SK-N-SH (cell line): ENCODE data around the gene CDC42BPG. TPM values are rescaled to one million over a fixed set of nuclear protein-coding genes. Genes with fewer than 3 reads are reported as not detected.

Experiments used
- CTCF ChIA-PET: fragments of 300-600, 350-600 bp; formaldehyde crosslinking; extraction: SDS; loops from one replicate; lab custom pipeline; 2021; lab: Yijun Ruan, JAX
- POLR2A ChIA-PET: fragments of 350-600 bp; sonication (Branson Sonifier 250); formaldehyde crosslinking; extraction: SDS; loops from one replicate; lab custom pipeline; 2020; ENCODE audit warnings: antibody characterized with exemption, inconsistent platforms; lab: Yijun Ruan, JAX
- DNase-seq: peaks from one replicate; pipeline ENCODE4 v3.0.0; 2012
- H2AFZ ChIP-seq: fragments of 200-600 bp; sonication (generic); 2 replicates; pipeline ENCODE4 v1.8.1; 2016; ENCODE audit warnings: antibody characterized with exemption, mild to moderate bottlenecking, low read depth
- H3F3A ChIP-seq: fragments of 200-600 bp; sonication (generic); replicated peaks from 2 replicates; pipeline ENCODE3; 2016; ENCODE audit warnings: antibody characterized with exemption, mild to moderate bottlenecking; ENCODE audit not compliant: insufficient read depth
- H3K27ac ChIP-seq, 2 experiments: fragments of 200-500 bp in 1 of 2; fragments of 200-600 bp in 1 of 2; sonication (Bioruptor generic) in 1 of 2; sonication (generic), shearing (Covaris generic) in 1 of 2; 2 replicates each; pipeline versions ENCODE4 v1.5.1 to v1.6.1; 2014 to 2016; ENCODE audit warnings: low read depth in 2 of 2, inconsistent platforms in 1 of 2, low read length in 1 of 2, mild to moderate bottlenecking in 1 of 2, mixed read lengths in 1 of 2
- H3K27me3 ChIP-seq: fragments of 200-600 bp; sonication (generic), shearing (Covaris generic); 2 replicates; pipeline ENCODE4 v1.6.1; 2016; ENCODE audit warnings: mixed run types; ENCODE audit not compliant: insufficient read depth
- H3K36me3 ChIP-seq, 2 experiments: fragments of 200-500 bp in 1 of 2; fragments of 200-600 bp in 1 of 2; sonication (Bioruptor generic) in 1 of 2; sonication (generic) in 1 of 2; replicated peaks in 1 of 2; 2 replicates each; pipeline versions ENCODE3 to v1.5.1; 2014 to 2016; ENCODE audit warnings: low read length in 1 of 2, mild to moderate bottlenecking in 1 of 2; ENCODE audit not compliant: insufficient read depth in 2 of 2, control insufficient read depth in 1 of 2
- H3K4me1 ChIP-seq, 2 experiments: fragments of 200-500 bp in 1 of 2; fragments of 200-600 bp in 1 of 2; sonication (Bioruptor generic) in 1 of 2; sonication (generic), shearing (Covaris generic) in 1 of 2; 2 replicates each; pipeline versions ENCODE4 v1.5.1 to v1.6.1; 2014 to 2016; ENCODE audit warnings: low read depth in 1 of 2, low read length in 1 of 2, mixed run types in 1 of 2; ENCODE audit not compliant: insufficient read depth in 2 of 2, control insufficient read depth in 1 of 2
- H3K4me2 ChIP-seq: fragments of 200-600 bp; sonication (generic), shearing (Covaris generic); 2 replicates; pipeline ENCODE4 v1.6.1; 2017; ENCODE audit warnings: mixed run types
- H3K4me3 ChIP-seq, 2 experiments: fragments of 200-500 bp in 1 of 2; fragments of 200-600 bp in 1 of 2; sonication (Bioruptor generic) in 1 of 2; sonication (generic), shearing (Covaris generic) in 1 of 2; 2 replicates each; pipeline versions ENCODE4 v1.5.1 to v1.8.1; 2014 to 2016; ENCODE audit warnings: low read depth in 2 of 2, inconsistent platforms in 1 of 2, low read length in 1 of 2, mild to moderate bottlenecking in 1 of 2, mixed read lengths in 1 of 2, moderate library complexity in 1 of 2
- H3K79me2 ChIP-seq: fragments of 200-600 bp; sonication (generic); 2 replicates; pipeline ENCODE4 v1.8.1; 2017; ENCODE audit warnings: mild to moderate bottlenecking; ENCODE audit not compliant: insufficient read depth
- H3K9ac ChIP-seq: fragments of 200-600 bp; sonication (generic); 2 replicates; pipeline ENCODE4 v1.6.1; 2017; ENCODE audit warnings: mixed run types
- H3K9me2 ChIP-seq: fragments of 200-600 bp; sonication (generic); 2 replicates; pipeline ENCODE4 v1.6.1; 2017; ENCODE audit warnings: mixed run types
- H3K9me3 ChIP-seq: fragments of 200-600 bp; sonication (generic); 2 replicates; pipeline ENCODE4 v1.6.1; 2017; ENCODE audit warnings: mixed run types, mild to moderate bottlenecking, moderate library complexity
- H4K20me1 ChIP-seq: fragments of 200-600 bp; sonication (generic); 2 replicates; pipeline ENCODE4 v1.6.1; 2017; ENCODE audit warnings: mild to moderate bottlenecking, mixed run types; ENCODE audit not compliant: insufficient read depth
- EP300 ChIP-seq, 2 experiments: IDR thresholded peaks; 2 replicates each; pipeline versions ENCODE4 v1.4.0 to v1.6.1; 2012; ENCODE audit warnings: borderline replicate concordance in 1 of 2, low read depth in 1 of 2, low read length in 1 of 2
- EZH2phosphoT487 ChIP-seq: fragments of 200-600 bp; sonication (generic); IDR thresholded peaks from 2 replicates; pipeline ENCODE4 v1.6.1; 2017; ENCODE audit warnings: low read depth, mixed run types, mild to moderate bottlenecking, antibody characterized with exemption, moderate library complexity, borderline replicate concordance
- FOSL2 ChIP-seq: IDR thresholded peaks from 2 replicates; pipeline ENCODE4 v1.4.0; 2012; ENCODE audit warnings: low read depth, mild to moderate bottlenecking, moderate library complexity, borderline replicate concordance
- GABPA ChIP-seq: IDR thresholded peaks from 2 replicates; pipeline ENCODE4 v1.4.0; 2012; ENCODE audit warnings: low read depth, mild to moderate bottlenecking
- GATA2 ChIP-seq: sonication (generic); formaldehyde crosslinking; IDR thresholded peaks from 2 replicates; pipeline ENCODE4 v1.5.0; 2020; ENCODE audit warnings: mild to moderate bottlenecking, missing genetic modification reagents
- POLR2AphosphoS5 ChIP-seq: IDR thresholded peaks from 2 replicates; pipeline ENCODE4 v1.6.1; 2012; ENCODE audit warnings: low read depth, low read length
- RAD21 ChIP-seq: IDR thresholded peaks from 2 replicates; pipeline ENCODE4 v1.6.1; 2012; ENCODE audit warnings: mild to moderate bottlenecking, low read length
- RCOR1 ChIP-seq: fragments of 150-350 bp; IDR thresholded peaks from 2 replicates; pipeline ENCODE4 v1.6.1; 2017; ENCODE audit warnings: antibody characterized with exemption, low read length
- REST ChIP-seq: IDR thresholded peaks from 2 replicates; pipeline ENCODE4 v1.6.1; 2012; ENCODE audit warnings: mild to moderate bottlenecking, low read depth, low read length, moderate library complexity
- RFX5 ChIP-seq: IDR thresholded peaks from 2 replicates; pipeline ENCODE4 v1.6.1; 2012; ENCODE audit warnings: mild to moderate bottlenecking, improper control_type of control experiment, low read length
- TCF12 ChIP-seq: IDR thresholded peaks from 2 replicates; pipeline ENCODE4 v1.4.0; 2012
- WGBS: methylation state at CpG from one replicate; pipeline ENCODE4 v1.1.6; 2017; ENCODE audit warnings: low lambda C conversion rate; 5-methylcytosine and 5-hydroxymethylcytosine counted together
- polyA plus RNA-seq, 3 experiments: library from polyadenylated mRNA; depleted of rRNA; stranded (reverse); fragments of >200 nt; gene quantifications; 2 replicates each; pipeline ENCODE4 v1.2.3, GENCODE V29; 2012
- TF ChIP-seq, protein P1 (sequence below): IDR thresholded peaks from 2 replicates; pipeline ENCODE4 v1.4.0; 2012; ENCODE audit warnings: low read depth
- TF ChIP-seq, protein P2 (sequence below): fragments of 200-600 bp; sonication (generic); IDR thresholded peaks from 2 replicates; pipeline ENCODE4 v1.6.1; 2017; ENCODE audit warnings: antibody characterized with exemption, mild to moderate bottlenecking, moderate library complexity
- TF ChIP-seq, protein P3 (sequence below): IDR thresholded peaks from 2 replicates; pipeline ENCODE4 v1.4.0; 2012; ENCODE audit warnings: low read depth, borderline replicate concordance

The CDC42BPG gene
- polyA plus RNA-seq, 1 of the 3 experiments (the other 2 are of a cell fraction): 0.33 TPM

DNA sequence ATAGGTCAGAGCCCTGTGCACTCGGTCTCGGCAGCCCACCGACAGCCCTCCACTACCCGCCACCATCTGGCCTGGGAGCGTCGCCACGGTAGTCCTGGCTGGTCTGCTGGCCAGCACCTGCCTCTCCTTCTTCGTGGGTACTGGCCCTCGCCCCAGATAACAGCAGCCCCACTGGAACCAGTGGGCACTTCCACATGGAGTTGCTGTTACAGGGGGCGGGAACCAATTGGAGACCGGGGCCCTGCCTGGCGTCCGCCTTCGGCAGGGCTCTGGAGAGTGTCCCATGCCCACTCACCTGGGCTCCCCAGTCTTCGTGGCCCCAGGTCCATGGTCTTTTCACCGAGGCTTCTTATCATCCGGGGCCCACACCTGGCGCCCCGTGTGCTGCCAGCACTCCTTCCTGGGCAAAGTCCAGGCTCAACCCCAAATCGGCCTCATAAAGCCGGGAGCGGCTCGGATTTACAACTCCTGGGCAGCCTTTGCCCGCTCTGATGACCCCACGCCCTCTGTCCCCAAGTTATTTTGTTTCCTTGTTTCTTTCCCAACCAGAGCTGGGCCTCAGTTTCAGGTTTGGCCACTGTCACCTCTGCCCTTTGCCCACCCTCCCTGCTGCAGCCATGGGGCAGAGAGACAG is 46.9 kb upstream of the CDC42BPG start:
- Histone ChIP-seq H3K27ac (no peak overlapping the region), H3K9ac (no peak overlapping the region), H3K36me3 (no peaks in the 10 kb centered on the region), H4K20me1 (no peaks in the 10 kb centered on the region), H3K4me2 (no peak overlapping the region), H3F3A (no peaks in the 10 kb centered on the region), H2AFZ (no peak overlapping the region), H3K27me3 (no peaks in the 10 kb centered on the region), H3K4me1 (peaks cover 0 to 15% of the 10 kb centered on the region in 2 experiments; a peak in 1 of 4 replicates), H3K4me3 (no peak overlapping the region), H3K79me2 (no peaks in the 10 kb centered on the region), H3K9me3 (no peaks in the 10 kb centered on the region), H3K9me2 (no peaks in the 10 kb centered on the region)
- ChIA-PET CTCF (interaction anchor here (0.7 to 26.7 kb wide), 3 partner anchors 14 to 103 kb away, joined by 3 to 530 read pairs (median 3); partner anchors contain the start of gene CDC42BPG), POLR2A (interaction anchor here (0.5 kb wide), 1 partner anchor 57 kb away, joined by 4 read pairs; no protein-coding TSS in a partner anchor)
- TF ChIP-seq RCOR1 (no peak), EZH2phosphoT487 (no peak), TCF12 (no peak), RFX5 (no peak), FOSL2 (no peak), POLR2AphosphoS5 (no peak), REST (no peak), GABPA (no peak), EP300 (IDR thresholded peaks at IDR 0.05; ENCODE audit: borderline replicate concordance in 1 of 2, low read depth in 1 of 2, low read length in 1 of 2) (no peak), RAD21 (no peak), GATA2 (CRISPR knock-in tag) (no peak)
- TF ChIP-seq, protein P1, sequence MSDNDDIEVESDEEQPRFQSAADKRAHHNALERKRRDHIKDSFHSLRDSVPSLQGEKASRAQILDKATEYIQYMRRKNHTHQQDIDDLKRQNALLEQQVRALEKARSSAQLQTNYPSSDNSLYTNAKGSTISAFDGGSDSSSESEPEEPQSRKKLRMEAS: no peak
- TF ChIP-seq, protein P2, sequence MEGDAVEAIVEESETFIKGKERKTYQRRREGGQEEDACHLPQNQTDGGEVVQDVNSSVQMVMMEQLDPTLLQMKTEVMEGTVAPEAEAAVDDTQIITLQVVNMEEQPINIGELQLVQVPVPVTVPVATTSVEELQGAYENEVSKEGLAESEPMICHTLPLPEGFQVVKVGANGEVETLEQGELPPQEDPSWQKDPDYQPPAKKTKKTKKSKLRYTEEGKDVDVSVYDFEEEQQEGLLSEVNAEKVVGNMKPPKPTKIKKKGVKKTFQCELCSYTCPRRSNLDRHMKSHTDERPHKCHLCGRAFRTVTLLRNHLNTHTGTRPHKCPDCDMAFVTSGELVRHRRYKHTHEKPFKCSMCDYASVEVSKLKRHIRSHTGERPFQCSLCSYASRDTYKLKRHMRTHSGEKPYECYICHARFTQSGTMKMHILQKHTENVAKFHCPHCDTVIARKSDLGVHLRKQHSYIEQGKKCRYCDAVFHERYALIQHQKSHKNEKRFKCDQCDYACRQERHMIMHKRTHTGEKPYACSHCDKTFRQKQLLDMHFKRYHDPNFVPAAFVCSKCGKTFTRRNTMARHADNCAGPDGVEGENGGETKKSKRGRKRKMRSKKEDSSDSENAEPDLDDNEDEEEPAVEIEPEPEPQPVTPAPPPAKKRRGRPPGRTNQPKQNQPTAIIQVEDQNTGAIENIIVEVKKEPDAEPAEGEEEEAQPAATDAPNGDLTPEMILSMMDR: no peak
- TF ChIP-seq, protein P3, sequence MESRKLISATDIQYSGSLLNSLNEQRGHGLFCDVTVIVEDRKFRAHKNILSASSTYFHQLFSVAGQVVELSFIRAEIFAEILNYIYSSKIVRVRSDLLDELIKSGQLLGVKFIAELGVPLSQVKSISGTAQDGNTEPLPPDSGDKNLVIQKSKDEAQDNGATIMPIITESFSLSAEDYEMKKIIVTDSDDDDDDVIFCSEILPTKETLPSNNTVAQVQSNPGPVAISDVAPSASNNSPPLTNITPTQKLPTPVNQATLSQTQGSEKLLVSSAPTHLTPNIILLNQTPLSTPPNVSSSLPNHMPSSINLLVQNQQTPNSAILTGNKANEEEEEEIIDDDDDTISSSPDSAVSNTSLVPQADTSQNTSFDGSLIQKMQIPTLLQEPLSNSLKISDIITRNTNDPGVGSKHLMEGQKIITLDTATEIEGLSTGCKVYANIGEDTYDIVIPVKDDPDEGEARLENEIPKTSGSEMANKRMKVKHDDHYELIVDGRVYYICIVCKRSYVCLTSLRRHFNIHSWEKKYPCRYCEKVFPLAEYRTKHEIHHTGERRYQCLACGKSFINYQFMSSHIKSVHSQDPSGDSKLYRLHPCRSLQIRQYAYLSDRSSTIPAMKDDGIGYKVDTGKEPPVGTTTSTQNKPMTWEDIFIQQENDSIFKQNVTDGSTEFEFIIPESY: no peak
- DNase-seq: no peak
- 82% methylated on average over 19 of the region's 25 CpGs for WGBS
